GM18520 (cell line): ENCODE data around the gene ASCL5.

ENCODE experiments used
- ATAC-seq: cut with Tn5 transposase; IDR thresholded peaks from one replicate; pipeline ENCODE4 v1.9.1; 2021; ENCODE audit not compliant: unreplicated experiment

Gene ASCL5

DNA sequence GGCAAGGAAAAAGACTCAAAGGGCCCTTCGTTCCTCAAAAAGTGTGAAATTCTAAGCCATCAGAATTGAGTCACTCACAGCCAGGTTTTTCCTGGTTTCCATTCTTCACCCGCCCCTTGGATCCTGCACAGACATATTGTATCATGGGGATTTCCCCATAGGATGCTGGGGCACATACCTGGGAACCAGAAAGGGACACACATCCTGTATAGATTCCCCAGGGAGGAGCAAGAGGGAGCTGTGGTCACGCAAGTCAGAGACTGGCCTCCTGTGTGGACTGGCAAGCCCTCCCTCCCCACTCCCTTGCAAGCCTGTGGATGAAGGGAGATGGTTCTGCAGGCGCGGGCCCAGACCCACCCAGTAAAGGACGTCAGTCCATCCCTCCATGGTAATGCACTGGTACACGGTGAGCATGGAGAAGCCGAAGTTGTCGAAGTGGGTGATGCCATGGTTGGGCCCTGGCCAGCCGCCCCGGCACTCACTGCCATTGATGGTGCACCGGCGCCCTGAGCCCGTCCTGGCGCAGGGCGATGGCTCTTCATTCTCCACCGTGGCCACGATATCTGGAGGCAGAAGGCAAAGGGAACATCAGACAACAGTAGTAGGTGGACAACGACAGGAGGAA lies 38.0 kb downstream of the ASCL5 start:
- no peak for ATAC-seq

DNA sequence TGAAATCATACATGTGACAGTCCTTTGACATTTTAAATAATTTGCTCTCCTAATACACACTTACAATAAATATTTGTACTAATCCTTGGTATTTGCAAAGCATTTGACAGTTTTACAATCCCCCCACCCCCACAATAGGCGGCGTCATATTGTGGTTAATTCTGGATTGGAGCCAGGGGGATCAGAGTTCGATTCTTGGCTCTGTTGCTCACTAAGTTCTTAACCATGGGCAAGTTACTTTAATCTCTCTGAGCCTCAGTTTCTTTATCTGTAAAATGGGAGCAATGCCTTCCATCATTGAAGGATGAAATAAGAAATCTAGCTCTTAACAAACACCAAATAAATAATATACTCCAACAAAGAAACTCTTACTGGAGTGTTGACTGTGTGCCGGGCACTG lies 38.6 kb downstream of the ASCL5 start:
- ATAC-seq: no peak

DNA sequence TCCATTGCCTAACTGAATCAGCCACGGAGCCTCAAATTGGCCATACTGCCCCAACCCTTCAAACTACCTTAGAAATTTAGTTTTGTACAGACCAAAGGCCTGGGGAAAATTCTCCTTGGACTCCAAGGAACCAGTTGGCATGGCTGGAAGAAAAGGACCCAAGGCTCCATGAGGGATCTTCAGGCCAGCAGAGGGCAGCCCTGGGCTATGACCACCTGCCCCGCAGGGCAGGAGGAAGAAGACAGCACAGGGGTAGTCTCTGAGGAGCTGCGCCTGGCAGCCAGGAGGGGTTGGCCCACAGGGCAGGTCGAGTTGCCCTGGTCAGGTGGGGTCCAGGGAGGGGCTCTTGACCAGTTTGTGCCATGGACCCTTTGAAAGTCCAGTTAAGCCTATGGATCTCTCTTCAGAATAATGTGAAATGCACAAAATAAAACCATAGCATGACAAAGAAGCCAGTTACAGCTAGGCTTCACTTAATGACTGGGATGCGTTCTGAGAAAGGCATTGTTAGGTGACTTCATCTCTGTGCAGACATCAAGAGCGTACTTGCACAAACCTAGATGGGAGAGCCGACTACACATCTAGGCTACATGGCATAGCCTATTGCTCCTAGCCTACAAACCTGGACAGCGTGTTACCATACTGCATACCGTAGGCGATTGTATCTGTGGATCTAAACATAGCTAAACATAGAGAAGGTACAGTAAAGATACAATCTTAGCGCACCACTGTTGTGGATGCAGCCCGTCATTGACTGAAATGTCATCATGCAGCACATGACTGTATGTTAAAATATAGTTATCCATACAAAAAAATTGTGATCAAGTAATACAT lies 40.9 kb downstream of the ASCL5 start:
- ATAC-seq: no peak

DNA sequence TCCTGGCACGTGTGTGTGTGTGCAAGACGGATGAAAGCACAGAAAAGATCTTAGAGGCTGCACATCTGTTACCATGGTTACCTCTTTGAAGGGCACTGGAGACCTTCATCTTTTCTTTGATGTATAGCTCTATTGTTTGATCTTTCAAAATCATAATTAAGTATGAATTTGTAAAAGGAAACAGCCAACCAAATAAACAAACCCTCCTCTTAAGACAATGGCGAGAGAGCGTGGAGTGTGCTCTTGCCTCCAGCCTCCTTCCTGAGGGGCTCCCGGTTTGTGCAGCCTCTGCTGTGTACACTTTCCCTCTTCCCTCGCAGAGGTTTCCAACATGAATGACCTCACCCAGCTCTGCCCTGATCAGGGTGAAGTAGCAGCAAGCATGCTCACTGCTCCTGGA lies 42.7 kb downstream of the ASCL5 start:
- no peak for ATAC-seq

DNA sequence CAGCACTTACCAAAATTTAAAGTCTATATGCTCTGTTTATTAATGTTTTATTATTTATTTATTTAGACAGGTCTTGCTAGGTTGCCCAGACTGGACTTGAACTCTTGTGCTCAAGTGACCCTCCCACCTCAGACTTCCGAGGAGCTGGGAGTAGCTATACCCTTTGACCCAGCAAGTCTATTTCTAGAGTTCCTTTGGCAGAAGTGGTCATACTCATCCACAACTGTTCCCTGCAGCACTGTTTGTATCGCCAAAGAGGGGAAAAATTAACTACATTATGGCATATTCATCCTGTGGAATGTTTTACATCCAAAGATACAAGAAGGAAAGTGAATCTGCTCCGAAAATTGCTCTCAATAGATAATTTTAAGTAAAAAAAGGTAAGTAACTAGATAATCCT lies 43.2 kb downstream of the ASCL5 start:
- ATAC-seq: no peak

DNA sequence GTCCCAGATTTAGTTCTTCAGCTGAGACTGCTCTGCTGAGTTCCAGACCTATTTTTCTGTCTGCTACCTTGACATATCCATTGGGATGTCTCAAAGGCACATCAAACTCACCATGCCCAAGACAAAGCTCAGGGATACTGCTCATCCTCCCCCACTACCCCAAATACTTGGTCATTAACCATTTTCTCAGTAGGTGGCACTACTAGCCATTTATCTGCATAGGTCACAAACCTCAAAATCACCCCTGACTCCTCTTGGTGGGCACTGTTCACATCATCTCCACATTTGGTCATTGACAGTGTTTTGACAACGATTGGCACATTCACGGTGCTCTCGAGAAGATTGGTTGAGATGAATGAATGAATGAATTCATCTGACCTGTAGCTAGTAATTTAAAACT lies 46.8 kb downstream of the ASCL5 start:
- ATAC-seq: no peak

DNA sequence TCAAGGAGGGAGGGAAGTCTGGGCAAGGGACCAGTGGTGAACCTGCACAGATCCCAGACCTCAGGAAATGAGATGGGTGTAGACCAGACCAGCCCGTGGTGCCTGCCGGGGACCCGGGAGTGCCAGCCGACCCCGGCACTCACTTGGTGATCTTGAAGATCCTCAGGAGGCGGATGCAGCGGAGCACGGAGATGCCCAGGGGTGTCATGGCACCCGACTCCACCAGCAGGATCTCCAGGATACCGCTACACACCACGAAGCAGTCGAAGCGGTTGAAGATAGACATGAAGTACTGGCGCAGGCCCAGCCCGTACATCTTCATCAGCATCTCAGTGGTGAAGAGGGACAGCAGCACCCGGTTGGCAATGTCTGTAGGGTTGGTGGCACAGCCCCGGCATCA lies 49.2 kb downstream of the ASCL5 start:
- no peak for ATAC-seq

DNA sequence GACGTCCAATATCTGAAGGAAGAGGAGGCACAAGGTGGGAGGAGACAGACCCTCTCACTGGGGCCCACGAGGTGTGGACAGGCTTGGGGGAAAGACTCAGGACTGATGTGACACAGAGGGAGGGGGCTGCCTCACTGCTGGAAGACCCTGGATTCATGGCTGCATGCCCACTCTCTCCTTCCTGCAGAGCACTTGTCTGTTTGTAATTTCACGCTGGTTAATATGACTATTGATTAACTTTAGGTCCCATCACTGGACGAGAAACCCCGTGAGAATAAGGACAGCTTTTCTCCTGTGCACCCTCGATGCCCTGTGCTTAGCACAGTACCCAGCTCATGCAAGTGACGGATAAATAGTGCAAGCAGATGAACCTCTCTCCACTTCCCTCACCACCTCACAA lies 49.9 kb downstream of the ASCL5 start:
- ATAC-seq: no peak

DNA sequence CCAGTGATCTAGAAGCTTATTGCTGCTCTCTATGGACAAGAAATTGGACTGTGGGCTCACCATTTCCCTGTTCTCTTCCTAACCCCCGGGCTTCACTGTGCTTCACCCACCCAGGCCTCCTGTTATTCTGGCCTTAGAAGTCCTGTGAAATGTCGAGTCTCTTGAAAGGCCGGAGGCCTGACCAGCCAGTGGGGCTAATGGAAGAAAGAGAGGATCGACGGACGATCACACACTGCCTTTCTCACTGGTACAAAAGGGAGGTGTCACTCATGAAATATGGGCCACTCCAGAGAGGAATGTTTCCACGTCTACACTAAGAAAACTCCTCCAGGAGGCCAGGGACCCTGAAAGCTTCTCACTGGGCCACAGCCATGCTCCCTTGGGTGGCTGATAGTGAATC lies 50.9 kb downstream of the ASCL5 start:
- ATAC-seq: no peak

DNA sequence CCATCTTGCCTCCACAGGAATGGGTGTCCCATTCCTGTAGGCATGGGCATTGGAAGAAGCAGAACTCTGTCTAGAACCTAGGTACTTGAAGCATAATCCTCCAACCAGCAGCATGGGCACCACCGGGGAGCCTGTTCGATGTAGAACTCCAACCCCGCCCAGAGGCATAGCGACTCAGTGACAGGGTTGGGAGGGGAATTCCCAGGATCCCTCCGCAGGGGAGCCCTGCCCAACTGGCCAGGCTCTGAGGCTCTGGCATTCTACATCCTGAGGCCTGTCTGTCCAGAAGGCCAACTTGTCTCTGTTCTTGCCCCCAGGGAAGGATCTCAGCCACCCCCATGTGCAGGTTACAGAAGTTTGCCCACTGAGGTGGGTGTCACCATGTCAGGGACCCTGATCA lies 53.0 kb downstream of the ASCL5 start:
- ATAC-seq: no peak

DNA sequence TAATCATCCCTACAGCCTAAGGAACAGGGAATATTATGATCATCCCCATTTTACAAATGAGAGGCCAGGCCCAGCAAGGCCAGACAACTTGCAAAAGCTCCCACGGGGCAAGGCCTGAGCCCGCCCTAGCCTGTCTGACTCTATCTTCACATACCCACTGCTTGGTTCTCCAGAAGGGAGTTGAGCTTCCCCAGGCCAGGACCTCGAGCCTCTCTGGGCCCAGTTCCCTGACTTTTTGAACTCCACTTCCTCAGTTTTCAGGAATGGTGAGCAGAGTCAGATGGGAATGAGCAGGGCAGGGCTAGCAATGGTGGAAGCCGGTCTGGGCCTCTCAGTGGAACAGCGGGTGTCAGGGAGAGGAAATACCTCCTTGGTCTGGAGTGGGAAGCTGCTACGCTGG lies 54.1 kb downstream of the ASCL5 start:
- no peak for ATAC-seq

DNA sequence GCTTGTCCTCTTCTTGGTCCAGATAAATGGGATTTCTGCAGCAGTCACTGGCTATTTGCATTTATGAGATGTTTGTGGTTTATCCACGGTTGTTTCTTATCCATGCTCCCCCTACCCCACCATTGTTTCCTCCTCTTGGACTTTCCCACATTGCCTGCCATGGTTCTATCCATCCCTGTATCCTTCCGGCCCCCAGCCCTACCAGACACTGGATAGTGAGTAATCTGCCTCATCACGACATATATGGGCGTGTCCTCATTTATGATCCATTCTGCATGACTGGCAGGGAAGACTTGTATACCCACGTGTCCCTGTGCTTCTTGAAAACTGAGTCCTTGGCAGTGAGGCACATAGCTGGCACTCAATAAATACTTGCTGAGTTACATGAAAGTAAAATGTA lies 54.8 kb downstream of the ASCL5 start:
- no peak for ATAC-seq

DNA sequence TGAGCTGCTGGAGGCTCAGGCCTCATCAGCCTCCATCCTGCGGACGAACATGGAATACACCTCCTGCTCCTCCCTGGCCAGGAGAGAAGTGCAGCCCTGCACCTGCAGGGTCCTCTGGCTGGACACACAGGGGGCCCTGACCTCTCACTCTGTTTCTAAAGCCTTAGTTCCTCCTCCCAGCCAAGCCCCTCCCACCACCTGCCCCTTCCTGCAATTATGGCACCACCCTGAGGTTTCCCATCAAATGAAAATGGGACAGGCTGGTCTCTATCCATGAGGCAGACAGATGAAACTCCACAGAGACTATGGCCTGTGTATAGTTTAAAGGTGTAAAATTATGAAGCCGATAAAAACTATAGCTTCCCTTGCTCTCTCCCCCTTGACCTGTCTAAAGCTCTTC lies 57.3 kb downstream of the ASCL5 start:
- ATAC-seq: no peak

DNA sequence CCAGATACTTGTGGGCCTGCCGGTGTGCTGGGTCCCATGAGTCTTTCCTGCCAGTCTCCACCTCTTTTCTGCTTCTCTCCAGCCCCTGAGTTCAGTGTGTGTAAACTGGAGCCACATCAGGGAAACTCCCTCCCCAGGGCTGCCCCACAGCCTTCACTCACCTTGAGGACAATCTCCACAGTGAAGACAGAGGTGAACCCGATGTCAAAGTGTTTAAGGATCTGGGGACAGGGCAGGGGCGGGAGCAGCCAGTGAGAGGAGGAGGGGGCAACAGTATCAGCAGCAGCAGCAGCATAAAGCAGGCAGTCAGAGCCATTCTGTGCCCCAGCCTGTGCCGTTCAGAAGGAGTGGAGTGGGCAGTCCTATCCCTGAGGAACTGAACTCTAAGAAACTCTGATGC lies 58.0 kb downstream of the ASCL5 start:
- no peak for ATAC-seq

DNA sequence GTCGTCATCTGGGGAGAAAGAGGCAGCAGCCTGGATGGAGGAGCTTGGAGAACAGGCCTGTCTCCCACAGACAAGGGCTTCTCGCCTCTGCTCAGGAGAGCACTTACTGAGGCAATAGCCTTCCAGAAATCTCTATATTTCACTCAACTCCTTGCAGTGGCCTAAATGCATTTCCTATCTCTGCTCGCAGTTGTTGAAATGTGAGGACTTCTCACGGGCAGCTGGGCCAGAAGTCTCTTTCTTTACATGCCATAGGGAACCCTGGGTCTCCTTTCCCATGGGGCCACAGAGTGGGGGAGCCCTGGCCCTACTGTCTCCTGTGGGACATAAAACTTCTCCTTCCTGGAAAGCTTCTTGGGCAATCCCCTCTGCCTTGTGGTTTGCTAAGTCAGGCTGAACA lies 60.0 kb downstream of the ASCL5 start:
- ATAC-seq: no peak

DNA sequence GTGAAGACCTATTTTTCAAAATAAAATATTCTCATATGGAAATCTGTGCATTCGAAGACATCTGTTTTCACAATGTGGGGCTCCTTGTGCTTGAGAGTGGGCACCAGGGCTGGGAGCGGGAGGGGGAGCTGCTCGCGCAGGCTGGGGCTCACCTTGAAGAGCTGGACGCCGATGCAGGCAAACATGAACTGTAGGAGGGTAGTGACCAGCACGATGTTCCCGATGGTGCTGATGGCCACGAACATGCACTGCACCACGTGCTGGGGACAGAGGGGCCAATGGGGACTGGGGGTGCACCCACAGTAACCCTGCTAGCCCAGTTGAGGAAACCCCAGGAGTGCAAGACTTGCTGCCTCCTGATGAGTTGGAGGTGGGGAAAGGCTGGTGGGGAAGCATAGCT lies 61.3 kb downstream of the ASCL5 start:
- no peak for ATAC-seq

DNA sequence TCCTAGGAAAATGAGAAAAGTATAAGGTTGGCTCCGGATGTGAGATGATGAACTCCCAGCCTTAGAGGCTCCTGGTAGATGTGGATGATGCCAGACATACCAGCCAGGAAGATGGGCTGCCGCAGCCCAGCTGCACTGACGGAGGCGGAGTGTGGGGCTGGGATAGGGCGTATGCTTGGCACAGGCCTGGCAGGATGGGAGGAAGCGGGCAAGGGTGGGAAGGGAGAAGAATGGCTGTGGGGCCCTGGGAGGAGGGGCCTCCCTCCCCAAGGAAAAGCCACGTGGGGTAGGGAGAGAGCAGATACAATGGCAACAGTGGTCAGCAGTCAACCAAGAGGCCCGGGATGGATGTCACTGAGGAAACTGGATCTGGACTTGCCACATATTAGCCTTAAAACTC lies 62.2 kb downstream of the ASCL5 start:
- ATAC-seq: no peak
